ENCODE results near the gene CCND3. TPM values are rescaled to one million over a fixed set of nuclear protein-coding genes. Genes with fewer than 3 reads are reported as not detected.
A peak's percentile ranks its signal among the peaks of the same experiment; 100 is the strongest.

CCND3 gene
- total RNA-seq, 1 donor from 2014 or later, result 182 TPM

- no peak overlapping the region for H3K27ac ChIP-seq
- ATAC-seq, result no peak
Observed at GRCh38 chr6:41974281-41974825, 32.7 kb upstream of the CCND3 start.

GRCh38 chr6:41972826-41973225 is 31.2 kb upstream of the CCND3 start:
- ATAC-seq (no peak), DNase-seq (no peak)
- intact Hi-C loops (cut with DNase I), result no loop called here
- peaks cover 45% of the 10 kb centered on the region for H3K4me1 ChIP-seq
- H3K36me3 ChIP-seq, result no peaks in the 10 kb centered on the region
- no peaks in the 10 kb centered on the region for H3K9me3 ChIP-seq
- no peak overlapping the region for H3K27ac ChIP-seq
- TF ChIP-seq CTCF (IDR thresholded peaks at IDR 0.05), result no peak
- H3K27me3 ChIP-seq (ENCODE audit: low read depth), result no peaks in the 10 kb centered on the region
- H3K4me3 ChIP-seq, result no peak overlapping the region

More at GRCh38 chr6:41974281-41974825, 32.7 kb upstream of the CCND3 start:
- intact Hi-C loops (cut with DNase I), result no loop called here
- H3K4me3 ChIP-seq, result no peak overlapping the region
- H3K4me1 ChIP-seq, result peaks cover 40% of the 10 kb centered on the region
- H3K27me3 ChIP-seq (ENCODE audit: low read depth), result no peaks in the 10 kb centered on the region
- H3K9me3 ChIP-seq, result no peaks in the 10 kb centered on the region
- TF ChIP-seq CTCF (IDR thresholded peaks at IDR 0.05), result no peak
- DNase-seq, result no peak
- no peaks in the 10 kb centered on the region for H3K36me3 ChIP-seq

GRCh38 chr6:41970436-41970846 is 28.8 kb upstream of the CCND3 start:
- TF ChIP-seq CTCF (IDR thresholded peaks at IDR 0.05), result no peak
- peak; percentile 77 for DNase-seq

GRCh38 chr6:41967312-41968287 is 26.0 kb upstream of the CCND3 start:
- H3K27me3 ChIP-seq (ENCODE audit: low read depth), result no peaks in the 10 kb centered on the region
- H3K27ac ChIP-seq, result peak overlapping the region; percentile 43
- TF ChIP-seq CTCF (IDR thresholded peaks at IDR 0.05), result no peak
- no peaks in the 10 kb centered on the region for H3K9me3 ChIP-seq
- ATAC-seq (peak; percentile 80 to 87), DNase-seq (no peak)
- H3K36me3 ChIP-seq, result no peaks in the 10 kb centered on the region
- intact Hi-C loops (cut with DNase I), result no loop called here
- H3K4me3 ChIP-seq, result no peak overlapping the region
- H3K4me1 ChIP-seq, result peaks cover 50% of the 10 kb centered on the region

More at GRCh38 chr6:41970436-41970846, 28.8 kb upstream of the CCND3 start:
- Histone ChIP-seq H3K9me3 (no peaks in the 10 kb centered on the region), H3K4me1 (peaks cover 53% of the 10 kb centered on the region), H3K36me3 (no peaks in the 10 kb centered on the region), H3K4me3 (no peak overlapping the region), H3K27ac (peak overlapping the region; percentile 0), H3K27me3 (ENCODE audit: low read depth) (no peaks in the 10 kb centered on the region)
- peak; percentile 64 to 79 for ATAC-seq
- intact Hi-C loops (cut with DNase I), result no loop called here

GRCh38 chr6:41966961-41967311 is 25.3 kb upstream of the CCND3 start:
- Histone ChIP-seq H3K27me3 (ENCODE audit: low read depth) (no peaks in the 10 kb centered on the region), H3K4me3 (no peak overlapping the region), H3K9me3 (no peaks in the 10 kb centered on the region), H3K4me1 (peaks cover 51% of the 10 kb centered on the region), H3K36me3 (no peaks in the 10 kb centered on the region), H3K27ac (peak overlapping the region; percentile 43)
- TF ChIP-seq CTCF (IDR thresholded peaks at IDR 0.05), result no peak
- peak in 1 of 2 donors; percentile 36 for ATAC-seq
- intact Hi-C loops (cut with DNase I), result no loop called here
- no peak for DNase-seq

Data from lower lobe of right lung (tissue), 2 donors.